NCI-H345 treated with DMSO at 0.1 percent for 48 hours (cell line): ENCODE data around the gene MCF2L2.
"Not testable (repeated sequence)": the region's sequence is repeated elsewhere in the genome, so short reads cannot be mapped to it uniquely, and the experiment has no call there.

Experiments used
- DNase-seq: peaks from one replicate; lab custom pipeline; 2025; ENCODE audit not compliant: unreplicated experiment; lab: John Stamatoyannopoulos, UW

MCF2L2 gene

GRCh38 chr3:183182073-183182472, 246.3 kb downstream of the MCF2L2 start:
- DNase-seq = peak; percentile 81

GRCh38 chr3:183181606-183182005, 246.8 kb downstream of the MCF2L2 start:
- peak; percentile 69 for DNase-seq

GRCh38 chr3:183180784-183181295, 247.6 kb downstream of the MCF2L2 start:
- DNase-seq = no peak

GRCh38 chr3:183180110-183180783, 248.2 kb downstream of the MCF2L2 start:
- DNase-seq = no peak

DNA sequence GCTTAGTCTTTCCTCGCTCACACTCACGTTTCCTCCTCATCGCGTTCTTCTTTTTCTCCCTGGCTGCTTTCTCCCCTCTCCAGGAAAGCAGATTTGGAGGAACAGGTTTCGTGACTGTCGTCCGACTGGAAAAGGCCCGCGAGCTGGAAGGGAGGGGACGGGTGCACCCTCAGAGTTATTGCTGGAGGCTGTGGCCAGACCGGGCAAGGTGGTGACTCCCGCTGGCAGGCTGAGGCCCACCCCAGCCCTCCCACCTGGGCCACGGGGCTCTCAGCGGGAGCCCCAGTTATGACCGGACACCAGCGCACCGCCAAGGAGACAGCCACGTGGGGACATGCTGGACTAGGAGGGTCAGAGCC, 248.9 kb downstream of the MCF2L2 start:
- DNase-seq = not testable (repeated sequence)

DNA sequence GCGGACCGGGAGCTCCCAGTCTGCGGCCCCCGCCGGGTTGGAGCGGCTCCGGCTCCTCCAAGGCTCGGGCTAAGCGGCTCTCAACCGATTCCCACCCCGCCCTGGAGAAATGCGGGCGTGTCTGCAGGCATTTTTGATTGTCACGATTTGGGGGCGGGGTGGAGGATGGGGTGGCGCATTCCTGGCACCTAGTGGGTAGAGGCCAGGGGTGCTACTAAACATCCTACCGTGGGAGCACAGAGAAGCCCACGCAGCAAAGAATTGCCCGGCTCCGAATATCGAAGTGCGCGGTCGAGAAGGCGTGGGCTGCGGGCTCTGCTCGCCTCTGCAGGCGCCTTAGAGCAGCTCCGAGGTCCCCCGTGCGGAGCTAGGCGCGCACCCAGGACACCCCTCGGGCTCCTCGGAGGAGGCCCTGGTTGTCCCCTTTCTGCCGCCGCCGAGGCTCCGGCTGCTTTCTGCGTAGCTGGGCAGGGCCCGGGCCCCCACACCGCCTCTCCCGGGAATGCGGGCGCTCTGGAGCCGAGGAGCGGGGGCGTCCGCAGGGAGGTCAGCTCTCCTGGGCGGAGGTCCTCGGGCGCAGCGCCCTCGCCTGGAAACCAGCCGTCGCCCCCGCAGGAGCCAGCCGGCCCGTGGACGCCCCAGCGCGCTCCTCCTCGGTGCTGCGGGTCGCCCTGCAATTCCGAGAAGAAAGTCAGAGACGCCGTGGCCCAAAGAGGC, 249.4 kb downstream of the MCF2L2 start:
- no peak for DNase-seq

- no peak for DNase-seq
Measured at GRCh38 chr3:183178512-183178832, 249.9 kb downstream of the MCF2L2 start.

DNA sequence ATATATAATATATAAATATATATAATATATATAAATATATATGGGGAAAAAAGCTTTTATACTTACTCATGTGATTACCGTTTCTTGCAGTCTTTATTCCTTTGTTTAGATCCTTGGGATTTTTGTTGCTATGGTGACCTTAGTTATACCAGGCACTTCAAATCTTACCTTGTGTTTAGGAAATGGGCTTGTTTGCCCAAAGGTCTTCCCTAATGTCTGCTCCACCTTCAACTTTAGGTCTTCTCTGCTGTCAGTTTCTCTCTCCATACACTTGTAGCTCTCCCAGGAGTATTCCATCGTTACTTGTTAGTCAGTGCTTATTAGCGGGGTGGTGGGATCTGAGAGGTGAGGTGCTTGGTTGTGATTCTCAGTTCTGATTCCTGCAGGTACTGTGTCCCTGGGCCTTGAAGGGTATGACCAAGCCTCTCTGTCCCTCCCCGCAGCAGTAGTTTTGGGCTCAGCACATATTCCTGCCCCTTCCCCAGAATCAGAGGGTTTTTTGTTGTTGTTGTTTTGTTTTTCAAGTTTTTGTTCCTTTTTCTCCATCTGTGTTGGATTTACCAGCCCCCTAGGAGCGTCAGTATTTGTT, 256.3 kb downstream of the MCF2L2 start:
- no peak for DNase-seq

GRCh38 chr3:183167975-183168374, 260.4 kb downstream of the MCF2L2 start:
- DNase-seq = not testable (repeated sequence)

- DNase-seq = no peak
Measured at GRCh38 chr3:183163563-183163962, 264.9 kb downstream of the MCF2L2 start.

DNA sequence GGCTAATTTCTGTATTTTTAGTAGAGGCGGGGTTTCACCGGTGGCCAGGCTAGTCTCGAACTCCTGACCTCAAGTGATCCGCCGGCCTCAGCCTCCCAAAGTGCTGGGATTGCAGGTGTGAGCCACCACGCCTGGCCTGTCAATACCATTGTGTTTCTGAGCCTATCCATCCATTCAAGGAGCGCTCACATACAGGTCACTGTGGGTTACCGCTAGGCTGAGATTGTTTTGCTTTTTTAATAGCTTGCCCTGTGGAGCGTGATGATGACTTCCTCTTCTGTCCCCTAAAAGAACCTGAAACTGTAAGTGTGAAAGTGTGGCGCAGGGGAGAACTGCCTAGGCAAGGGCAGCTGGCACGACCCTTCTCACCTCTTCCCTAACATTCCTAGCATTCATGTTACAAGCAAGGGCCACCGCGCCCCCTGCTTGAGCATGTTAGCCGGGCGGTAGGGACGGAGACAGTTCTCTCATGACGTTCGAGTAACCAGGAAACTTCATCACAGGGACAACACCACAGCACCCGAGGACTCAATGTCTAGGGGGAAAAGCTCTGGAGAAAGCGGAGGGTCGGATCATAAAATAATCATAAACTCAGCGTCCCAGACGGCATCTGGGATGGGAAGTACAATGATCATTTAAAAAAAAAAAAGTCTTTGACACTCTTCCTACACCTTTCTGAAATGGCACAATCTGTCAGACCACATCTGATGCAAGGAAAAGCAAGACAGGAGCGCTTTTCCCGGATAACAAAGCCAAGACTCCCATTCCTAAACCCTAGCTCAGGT, 266.7 kb downstream of the MCF2L2 start:
- no peak for DNase-seq

DNA sequence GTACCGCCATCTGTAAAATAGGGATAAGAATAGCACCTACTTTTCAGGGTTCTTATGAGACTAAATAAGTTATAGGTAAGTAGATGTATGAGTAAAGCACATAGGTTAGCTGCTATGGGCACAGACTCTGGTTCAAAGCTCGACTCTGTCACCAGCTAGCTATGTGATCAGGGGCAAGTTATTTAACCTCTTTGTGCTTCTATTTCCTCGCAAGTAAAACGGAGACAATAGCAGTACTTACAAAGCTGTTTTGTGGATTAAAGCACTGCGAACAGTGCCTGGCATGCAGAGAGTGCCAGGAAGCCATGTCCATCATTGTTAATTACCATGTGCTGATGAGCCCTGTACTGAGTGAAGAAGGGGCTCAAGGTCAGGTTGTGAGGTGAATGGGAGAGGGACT, 267.8 kb downstream of the MCF2L2 start:
- no peak for DNase-seq

DNA sequence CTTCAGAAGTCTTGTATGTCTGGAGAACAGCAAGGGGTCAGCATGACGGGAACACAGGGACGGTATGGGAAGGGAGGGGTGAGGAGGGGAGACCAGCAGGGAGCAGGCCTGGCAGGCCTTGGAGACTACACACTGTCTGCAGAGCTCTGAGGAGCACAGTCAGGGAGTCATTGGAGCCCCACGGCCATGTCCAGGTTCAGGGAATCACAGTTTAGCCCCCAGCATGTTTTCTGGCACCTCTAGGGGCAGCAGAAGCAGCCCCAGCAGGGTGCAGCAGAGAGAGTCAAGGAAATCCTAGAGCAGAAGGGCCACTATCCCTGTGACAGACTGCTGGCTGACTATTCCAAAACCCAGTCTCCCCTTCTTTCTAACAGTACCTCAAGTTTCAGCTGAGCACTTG, 269.1 kb downstream of the MCF2L2 start:
- no peak for DNase-seq

- DNase-seq = no peak
Measured at GRCh38 chr3:183158551-183159006, 269.8 kb downstream of the MCF2L2 start.

- no peak for DNase-seq
Measured at GRCh38 chr3:183158113-183158512, 270.3 kb downstream of the MCF2L2 start.

- DNase-seq = no peak
Measured at GRCh38 chr3:183156266-183156665, 272.2 kb downstream of the MCF2L2 start.

- no peak for DNase-seq
Measured at GRCh38 chr3:183155499-183155898, 272.9 kb downstream of the MCF2L2 start.

DNA sequence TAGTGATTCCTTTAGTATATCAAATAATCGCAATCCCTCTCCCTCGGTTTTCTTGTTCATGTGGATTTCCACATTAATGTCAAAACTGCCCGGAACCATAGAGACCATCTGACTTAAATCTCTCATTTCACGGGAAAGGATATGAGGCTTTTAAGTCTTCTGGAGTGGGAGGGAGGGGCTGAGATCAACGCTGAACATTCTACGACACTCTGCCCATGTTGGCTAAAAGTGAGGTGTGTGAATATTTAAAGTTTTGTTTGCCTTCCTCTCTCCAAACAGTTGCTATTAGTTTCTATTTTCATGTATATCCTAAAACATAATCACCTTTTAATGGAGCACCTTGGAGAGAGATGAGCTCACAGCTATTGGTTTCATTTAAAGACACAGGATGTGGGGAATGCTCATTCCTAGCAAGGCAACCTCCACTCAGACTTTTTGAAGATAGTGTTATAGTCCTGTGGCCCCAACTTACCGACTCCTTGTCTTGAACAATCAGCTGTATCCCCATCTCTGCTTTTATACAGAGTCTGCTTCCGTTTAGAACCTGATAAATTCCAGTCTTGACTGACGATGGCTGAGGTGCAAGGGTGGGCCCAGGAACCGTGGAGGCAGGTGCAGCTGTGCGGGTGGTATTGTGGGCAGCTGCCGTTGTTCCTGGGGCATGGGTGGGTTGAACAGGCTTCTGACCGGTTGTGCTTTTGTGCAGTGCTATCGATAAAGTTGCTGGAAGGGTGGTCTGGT, 275.0 kb downstream of the MCF2L2 start:
- DNase-seq = no peak

- DNase-seq = no peak
Measured at GRCh38 chr3:183151821-183152351, 276.5 kb downstream of the MCF2L2 start.

DNA sequence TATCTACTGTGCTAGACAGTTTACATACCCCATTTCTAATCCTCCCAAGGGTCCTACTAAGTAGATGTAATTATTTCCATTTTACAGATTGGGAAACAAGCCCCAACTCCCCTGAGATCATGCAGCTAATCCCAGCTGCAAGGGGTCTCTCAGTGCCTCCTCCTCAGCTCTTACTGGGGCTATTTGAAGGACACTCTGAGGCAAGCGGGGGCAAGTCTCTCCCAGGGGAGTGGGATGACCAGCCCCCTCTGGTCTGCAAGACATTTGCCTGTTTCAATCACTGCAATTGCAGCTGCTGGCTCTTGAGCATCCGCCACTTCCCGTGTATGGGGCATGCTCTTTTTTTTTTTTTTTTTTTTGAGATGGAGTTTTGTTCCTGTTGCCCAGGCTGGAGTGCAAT, 277.3 kb downstream of the MCF2L2 start:
- DNase-seq = no peak
